ENCODE measurements around the gene CTAGE9. TPM values are rescaled to one million over a fixed set of nuclear protein-coding genes. Genes with fewer than 3 reads are reported as not detected.

Gene CTAGE9
- total RNA-seq, 6 experiments from 2014 or later: not detected

DNA sequence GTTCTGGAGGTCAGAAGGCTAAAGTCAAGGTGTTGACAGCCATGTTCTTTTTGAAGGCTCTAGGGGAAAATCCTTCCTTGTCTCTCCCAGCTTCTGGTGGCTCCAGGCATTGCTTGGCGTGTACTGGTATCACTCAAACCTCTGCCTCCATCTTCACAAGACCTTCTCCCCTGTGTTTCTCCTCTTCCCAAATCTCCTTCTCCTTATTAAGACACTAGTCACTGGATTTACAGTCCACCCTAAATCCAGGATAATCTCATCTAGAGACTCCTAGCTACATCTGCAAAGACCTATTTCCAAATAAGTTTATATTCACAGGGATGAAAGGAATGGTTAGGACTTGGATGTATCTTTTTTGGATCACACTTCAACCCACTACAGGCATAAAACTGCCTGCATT, 26.0 kb upstream of the CTAGE9 start:
- H3K36me3 ChIP-seq: no peaks in the 10 kb centered on the region
- WGBS (ENCODE audit: insufficient coverage, low coverage, low lambda C conversion rate, missing lambda C conversion rate): 89% methylated on average over 1 of the region's 1 CpG
- no peaks in the 10 kb centered on the region for H3K27me3 ChIP-seq
- ATAC-seq (no peak), DNase-seq (no peak)
- intact Hi-C loops (cut with DNase I): no loop called here
- no peak for TF ChIP-seq POLR2A (IDR thresholded peaks at IDR 0.05)
- no peak for TF ChIP-seq CTCF (IDR thresholded peaks at IDR 0.05)
- H3K27ac ChIP-seq: no peak overlapping the region
- H3K9me3 ChIP-seq: no peaks in the 10 kb centered on the region
- no peak overlapping the region for H3K4me3 ChIP-seq
- no peaks in the 10 kb centered on the region for H3K4me1 ChIP-seq

DNA sequence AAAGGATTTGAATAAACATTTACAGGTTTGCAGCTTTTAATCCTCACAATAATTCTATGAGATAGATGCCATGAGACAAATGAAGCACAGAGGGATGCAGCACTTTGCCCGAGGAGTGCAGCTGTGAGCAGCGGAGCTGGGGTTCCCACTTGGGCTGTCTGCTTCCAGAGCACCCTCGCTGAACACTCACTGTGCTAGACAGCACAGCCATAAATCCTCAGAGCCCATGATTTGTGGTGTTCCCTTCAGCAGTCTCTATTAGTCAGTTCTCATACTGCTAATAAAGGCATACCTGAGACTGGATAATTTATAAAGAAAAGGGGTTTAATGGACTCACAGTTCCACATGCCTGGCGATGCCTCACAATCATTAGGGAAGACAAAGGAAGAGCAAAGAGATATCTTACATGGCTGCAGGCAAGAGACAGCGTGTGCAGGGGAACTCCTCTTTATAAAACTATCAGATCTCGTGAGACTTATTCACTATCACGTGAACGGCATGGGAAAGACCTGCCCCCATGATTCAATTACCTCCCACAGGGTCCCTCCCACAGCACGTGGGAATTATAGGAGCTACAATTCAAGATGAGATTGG, 25.3 kb upstream of the CTAGE9 start:
- Histone ChIP-seq H3K27me3 (no peaks in the 10 kb centered on the region), H3K4me3 (no peak overlapping the region), H3K27ac (no peak overlapping the region), H3K4me1 (no peaks in the 10 kb centered on the region), H3K9me3 (no peaks in the 10 kb centered on the region), H3K36me3 (no peaks in the 10 kb centered on the region)
- DNase-seq (no peak), ATAC-seq (no peak)
- 85% methylated on average over 8 of the region's 9 CpGs for WGBS (ENCODE audit: insufficient coverage, low coverage, low lambda C conversion rate, missing lambda C conversion rate)
- no peak for TF ChIP-seq POLR2A (IDR thresholded peaks at IDR 0.05)
- no peak for TF ChIP-seq CTCF (IDR thresholded peaks at IDR 0.05)
- intact Hi-C loops (cut with DNase I): no loop called here

DNA sequence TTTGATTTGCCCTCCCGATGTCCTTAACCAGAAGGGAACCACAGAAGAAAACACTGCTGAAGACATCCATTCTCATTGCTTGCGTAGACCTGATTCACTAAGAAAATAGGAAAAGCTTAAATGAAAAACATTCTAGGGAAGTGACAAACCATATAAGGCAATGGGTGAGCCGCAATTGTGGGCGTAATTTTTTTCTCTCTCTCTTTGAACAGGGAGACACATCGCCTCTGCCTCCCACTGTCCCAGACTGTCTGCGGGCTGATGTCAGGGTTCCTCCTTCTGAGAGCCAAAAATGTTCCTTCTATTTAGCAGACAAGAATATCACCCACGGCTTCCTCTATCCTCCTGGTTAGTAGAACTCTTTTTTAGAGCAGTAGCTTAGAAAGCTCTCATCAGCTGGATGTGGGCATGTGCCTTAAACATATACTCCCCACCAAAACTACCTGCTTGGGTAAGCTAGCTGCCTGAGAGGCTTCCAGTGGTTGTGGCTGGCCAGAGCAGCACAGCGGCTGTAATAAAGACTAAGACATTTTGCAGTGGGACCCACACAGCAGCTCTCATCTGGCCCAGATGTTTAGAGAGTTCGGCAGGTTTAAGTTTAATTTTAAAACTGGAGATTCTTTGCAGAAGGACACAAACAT, 22.7 kb upstream of the CTAGE9 start:
- 80% methylated on average over 7 of the region's 9 CpGs for WGBS (ENCODE audit: insufficient coverage, low coverage, low lambda C conversion rate, missing lambda C conversion rate)
- ATAC-seq (peak in 1 of 4 donors; percentile 16), DNase-seq (no peak)
- no peak overlapping the region for H3K4me3 ChIP-seq
- no peaks in the 10 kb centered on the region for H3K27me3 ChIP-seq
- no peaks in the 10 kb centered on the region for H3K4me1 ChIP-seq
- intact Hi-C loops (cut with DNase I): no loop called here
- H3K36me3 ChIP-seq: no peaks in the 10 kb centered on the region
- H3K27ac ChIP-seq: no peak overlapping the region
- no peaks in the 10 kb centered on the region for H3K9me3 ChIP-seq
- no peak for TF ChIP-seq CTCF (IDR thresholded peaks at IDR 0.05)
- no peak for TF ChIP-seq POLR2A (IDR thresholded peaks at IDR 0.05)

DNA sequence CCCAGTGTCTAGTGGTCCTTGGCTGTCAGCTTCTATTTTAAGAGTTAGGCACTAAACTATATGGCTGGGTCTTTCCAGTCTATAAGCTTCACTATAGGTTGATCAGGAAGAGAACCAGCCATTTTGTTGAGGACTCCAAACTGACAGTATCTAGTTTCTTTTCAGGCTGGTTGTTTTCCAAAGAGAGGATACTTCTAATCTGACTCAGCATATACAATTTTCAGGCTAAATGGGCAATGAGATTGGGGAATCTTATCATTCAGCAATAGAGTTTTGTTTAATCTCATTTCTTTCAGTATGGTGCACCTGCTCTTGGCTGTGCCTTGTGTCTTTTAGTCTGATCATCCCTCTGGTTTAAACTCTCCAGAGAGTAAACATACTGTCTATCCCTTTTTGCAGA, 20.4 kb upstream of the CTAGE9 start:
- ATAC-seq (no peak), DNase-seq (no peak)
- Histone ChIP-seq H3K4me1 (peaks cover 0 to 8% (median 0%) of the 10 kb centered on the region in 4 donors), H3K27me3 (no peaks in the 10 kb centered on the region), H3K36me3 (no peaks in the 10 kb centered on the region), H3K27ac (no peak overlapping the region), H3K9me3 (no peaks in the 10 kb centered on the region), H3K4me3 (no peak overlapping the region)
- no peak for TF ChIP-seq CTCF (IDR thresholded peaks at IDR 0.05)
- no peak for TF ChIP-seq POLR2A (IDR thresholded peaks at IDR 0.05)
- intact Hi-C loops (cut with DNase I): no loop called here
